ENCODE results near the gene LIPC.

The LIPC gene

DNA sequence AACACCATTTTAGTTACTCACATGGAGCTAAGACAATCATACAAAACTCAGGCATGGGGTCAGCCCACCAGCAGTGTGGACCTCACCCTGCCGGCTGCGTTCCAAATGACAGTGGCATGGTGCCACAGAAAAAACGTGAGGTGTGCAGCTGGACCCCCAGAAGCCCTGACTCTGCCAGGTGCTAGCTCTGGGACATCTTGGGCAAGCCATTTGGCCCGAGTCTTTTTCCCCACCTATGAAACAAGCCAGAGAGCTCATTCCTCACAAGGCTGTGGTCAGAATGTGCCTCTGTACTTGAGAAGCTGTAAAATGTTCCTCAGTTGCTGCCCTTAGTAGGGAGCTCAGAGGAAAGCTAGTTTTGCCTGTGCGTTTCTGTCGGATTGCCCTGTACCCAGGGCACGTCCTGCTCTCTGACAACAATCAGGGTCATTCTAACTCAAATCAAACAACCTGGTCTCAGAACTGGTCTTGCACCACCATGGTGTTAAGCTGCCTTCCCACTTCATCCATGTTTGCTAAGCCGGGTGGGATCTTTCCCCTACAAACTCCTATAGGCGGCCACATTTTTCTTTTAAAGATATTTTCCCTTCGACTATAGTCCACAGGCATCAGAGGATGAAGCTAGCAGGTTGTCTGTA lies 44.9 kb downstream of the LIPC start:
- no peak for DNase-seq

DNA sequence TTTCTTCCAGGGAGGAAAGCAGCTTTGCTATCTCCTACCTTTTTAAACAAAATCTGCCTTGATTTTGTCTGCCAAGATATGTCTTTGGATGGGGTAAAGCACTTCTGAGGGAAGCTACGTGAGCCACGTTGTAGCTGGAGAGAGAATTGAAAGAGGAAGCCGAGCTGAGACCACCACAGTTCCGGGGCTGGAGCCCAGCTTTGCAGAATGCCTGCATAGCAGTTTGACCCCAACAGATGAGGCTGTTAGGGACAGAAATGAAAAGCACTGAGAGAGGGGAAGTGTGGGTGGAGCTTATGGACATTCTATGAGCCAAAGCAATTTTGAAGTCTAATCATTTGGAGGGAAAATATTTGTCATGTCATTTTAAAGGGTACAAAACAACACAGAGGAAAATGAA lies 45.4 kb downstream of the LIPC start:
- DNase-seq: peak; percentile 79

DNA sequence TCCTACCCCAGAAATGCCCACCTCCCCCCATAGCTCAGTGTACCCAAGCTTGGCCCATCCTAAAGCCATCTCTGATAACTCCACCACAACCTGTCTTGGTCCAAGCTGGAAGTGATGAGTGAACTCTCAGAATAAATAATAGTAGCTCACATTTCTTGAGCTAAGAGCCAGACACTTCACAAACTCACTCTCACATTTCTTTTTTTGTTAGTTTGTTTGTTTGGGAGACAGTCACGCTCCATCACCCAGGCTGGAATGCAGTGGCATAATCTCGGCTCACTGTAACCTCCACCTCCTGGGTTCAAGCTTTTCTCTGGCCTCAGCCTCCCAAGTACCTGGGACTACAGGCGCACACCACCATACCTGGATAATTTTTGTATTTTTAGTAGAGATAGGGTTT lies 46.2 kb downstream of the LIPC start:
- DNase-seq: no peak

DNA sequence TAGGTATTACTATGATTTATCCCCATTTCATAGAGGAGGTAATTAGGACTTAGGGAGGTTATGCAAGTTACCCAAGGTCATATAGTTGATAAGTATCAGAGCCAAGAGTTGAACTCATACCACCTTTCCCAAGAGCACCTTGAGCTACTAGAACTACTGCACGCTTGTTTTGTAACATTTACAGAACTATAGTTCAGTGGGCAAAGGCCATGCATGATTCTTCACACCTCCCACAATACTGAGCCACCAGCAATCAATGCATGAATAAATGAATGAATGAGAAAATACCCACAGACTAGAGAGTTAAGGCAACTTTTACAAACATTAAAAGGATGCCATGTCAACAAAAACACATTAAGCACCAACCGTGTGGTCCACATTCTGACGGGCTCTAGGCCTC lies 46.8 kb downstream of the LIPC start:
- no peak for DNase-seq

DNA sequence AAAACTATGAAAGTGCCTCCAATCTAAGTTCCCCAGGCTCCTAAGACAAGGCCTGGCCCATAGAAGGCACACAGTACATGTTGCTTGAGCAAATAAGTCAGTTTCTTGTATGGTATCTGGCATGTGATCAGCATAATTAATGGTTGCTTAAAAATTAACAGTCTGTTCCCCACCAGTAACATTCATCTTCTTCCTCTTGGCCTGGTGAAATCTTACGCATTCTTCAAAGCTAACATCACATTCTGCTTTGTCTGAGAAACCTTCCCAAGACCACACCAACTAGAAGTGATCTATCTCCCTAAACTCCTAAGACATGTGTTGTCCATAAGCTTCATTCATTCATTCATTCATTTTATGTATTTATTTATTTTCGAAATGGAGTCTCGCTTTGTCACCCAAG lies 48.1 kb downstream of the LIPC start:
- no peak for DNase-seq

DNA sequence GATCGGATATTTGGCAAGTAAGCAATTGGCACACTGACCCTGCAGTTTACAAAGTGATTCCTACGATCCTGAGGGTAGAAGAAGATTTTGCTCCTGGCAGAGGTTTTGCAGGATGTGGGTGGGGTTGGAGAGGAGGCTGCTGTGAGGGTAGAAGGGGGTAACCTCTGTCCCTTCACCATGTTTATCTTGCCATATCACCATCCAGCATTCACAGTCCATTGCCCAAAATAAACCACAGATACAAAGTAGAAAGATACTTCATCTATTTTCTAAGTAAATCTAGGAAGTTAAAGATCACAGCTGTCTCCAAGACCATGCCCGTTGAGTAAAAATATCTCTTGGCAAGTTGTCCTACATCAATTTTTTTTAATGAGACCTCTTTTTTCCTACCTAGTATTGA lies 51.6 kb downstream of the LIPC start:
- no peak for DNase-seq

DNA sequence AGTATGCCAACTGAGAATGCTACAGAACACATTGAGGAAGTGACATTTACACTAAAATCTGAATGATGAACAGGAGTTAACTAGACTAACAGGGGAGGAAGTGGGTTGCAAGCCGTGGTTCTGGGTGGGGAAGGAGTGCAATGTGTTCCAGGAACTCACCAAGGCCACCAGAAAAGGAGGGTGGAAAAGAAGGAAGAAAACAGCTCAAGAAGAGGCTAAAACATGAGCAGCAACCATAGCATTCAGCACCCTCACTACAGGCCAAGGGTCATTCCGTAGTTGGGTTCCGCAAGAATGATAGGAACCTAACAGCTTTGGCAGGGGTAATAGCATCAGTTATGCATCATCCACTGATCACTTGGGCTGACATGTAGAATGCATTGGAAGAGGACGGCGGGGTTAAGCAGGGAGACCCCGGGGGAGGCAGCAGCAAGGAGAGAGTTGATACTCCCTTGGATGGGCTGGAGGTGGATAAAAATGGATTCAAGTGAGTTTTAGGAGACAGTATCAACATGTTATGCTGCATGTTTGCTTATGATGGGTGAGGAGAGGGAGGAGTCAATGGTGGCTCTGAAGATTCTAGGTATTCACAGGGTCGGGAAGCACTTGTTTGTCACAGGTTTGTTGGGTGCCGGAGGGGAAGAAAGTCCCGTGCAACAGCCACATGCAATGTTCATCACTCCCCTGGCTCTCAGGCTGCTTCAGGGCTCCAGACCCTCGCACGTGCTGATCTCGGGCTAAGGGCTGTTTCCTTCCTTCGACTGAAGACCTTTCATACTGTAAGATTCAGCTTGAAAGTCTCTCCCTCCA lies 53.2 kb downstream of the LIPC start:
- DNase-seq: peak; percentile 97

DNA sequence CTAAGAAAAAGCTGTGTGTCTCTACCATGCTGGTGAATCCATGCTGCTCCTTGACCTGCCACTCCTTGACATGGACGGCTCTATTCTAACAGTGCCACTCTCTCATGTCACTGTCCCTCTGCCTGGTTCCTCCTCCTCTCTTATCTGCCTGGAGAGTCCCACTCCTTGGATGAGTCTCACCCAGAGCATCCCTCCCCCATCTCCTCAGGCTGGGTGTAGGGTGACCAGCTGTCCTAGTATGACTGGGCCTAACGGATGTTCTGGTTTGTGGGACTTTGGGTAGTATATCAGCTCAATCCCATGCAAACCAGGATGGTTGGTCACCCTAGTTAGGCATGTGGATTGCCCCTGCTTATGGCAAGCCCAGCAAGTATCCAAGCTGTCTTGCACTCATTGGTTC lies 54.3 kb downstream of the LIPC start:
- peak; percentile 14 for DNase-seq

DNA sequence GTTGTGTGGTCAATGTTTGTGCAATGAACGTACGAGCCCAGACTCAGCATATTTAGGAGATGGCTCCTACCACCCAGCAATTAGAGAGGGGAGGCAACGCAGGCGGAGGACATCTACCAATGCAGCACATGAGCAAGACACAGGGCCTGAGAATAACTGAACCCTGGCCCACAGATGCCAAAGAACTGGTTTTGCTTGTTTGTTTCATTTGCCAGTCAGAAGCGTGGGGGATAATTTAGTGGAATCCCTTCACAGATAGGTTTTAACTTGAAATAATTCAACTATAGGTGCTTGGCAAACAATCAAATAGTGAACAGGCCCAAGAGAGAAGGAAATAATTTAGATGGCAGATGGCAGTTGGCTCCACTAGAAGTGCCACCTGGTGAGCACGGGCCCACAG lies 54.8 kb downstream of the LIPC start:
- DNase-seq: no peak

DNA sequence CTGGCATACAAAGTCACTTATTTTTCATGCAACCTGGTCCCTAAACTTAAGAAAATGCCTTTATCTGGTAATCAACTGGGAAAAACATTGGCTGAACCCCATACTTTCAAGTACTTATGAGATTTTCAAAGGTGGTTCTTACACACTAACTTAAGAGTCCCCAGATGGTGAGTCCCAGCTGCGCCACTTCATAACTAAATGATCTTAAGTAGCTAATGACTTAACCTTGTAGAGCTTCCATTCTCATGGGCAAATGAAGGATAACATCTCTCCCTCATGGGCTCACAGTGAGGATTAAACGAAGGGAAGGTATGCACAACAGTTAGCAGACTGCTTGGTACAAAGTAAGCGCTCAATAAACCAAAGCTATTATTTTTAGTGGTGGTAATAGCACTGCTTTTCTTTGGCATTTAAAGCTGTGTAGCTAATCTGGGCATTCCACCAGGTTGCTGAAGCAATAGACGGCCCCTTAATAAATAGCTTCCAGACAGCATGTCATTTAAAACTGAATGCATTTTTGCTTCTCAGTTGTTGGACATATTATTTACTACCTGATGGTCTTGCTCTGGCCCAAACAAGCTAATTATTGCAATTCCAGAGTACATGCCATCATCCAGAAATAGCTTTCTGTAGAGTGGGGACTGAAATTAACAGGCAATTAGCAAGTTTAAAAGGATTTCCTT lies 55.4 kb downstream of the LIPC start:
- DNase-seq: no peak

DNA sequence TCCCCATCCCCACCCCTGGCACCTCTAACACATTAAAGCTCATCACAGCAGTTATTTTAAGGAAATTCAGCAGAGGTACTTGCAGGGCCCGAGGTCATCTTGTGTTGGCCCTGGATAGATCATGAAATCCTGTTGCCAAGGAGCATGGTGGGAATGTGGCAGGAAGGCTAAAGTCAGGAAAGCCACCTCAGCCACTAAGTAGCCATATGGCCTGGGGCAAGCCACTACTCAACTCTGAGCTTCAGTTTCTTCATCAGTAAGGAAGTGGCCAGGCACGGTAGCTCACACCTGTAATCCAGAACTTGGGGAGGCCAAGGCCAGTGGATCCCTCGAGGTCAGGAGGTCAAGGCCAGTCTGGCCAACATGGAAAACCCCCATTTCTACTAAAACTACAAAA lies 55.9 kb downstream of the LIPC start:
- no peak for DNase-seq

DNA sequence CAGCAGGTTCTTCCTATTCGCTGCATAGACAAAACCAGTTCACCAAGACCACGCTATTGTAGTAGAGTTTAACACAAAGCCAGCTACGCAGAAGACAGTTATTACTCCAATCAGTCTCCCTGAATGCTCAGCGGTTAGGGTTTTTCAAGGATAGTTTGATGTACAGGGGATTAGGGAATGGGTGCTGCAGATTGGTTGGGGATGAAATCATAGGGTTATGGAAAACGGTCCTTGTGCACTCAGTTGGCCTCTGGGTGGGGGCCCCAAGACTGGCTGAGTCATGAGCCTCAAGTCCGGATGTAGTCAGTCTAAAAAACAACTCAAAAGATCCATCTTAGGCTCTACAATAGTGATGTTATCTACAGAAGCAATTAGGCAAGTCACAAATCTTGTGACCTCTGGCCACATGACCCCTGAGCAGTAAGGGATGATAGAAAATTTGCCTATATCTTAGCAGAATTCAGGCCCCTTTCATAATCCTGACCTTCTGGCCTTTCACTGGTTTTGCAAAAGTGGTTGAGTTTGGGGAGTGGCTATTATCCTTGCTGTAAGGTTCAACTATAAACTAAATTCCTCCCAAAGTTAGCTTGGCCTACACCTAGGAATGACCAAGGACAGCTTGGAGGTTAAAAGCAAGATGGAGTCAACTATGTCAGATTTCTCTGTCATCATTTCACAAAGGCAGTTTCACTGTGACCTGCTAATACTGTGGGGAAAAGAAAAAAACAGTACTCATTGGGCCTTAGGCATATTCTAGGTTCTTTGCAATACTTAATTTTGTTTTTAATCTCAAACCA lies 57.7 kb downstream of the LIPC start:
- no peak for DNase-seq

DNA sequence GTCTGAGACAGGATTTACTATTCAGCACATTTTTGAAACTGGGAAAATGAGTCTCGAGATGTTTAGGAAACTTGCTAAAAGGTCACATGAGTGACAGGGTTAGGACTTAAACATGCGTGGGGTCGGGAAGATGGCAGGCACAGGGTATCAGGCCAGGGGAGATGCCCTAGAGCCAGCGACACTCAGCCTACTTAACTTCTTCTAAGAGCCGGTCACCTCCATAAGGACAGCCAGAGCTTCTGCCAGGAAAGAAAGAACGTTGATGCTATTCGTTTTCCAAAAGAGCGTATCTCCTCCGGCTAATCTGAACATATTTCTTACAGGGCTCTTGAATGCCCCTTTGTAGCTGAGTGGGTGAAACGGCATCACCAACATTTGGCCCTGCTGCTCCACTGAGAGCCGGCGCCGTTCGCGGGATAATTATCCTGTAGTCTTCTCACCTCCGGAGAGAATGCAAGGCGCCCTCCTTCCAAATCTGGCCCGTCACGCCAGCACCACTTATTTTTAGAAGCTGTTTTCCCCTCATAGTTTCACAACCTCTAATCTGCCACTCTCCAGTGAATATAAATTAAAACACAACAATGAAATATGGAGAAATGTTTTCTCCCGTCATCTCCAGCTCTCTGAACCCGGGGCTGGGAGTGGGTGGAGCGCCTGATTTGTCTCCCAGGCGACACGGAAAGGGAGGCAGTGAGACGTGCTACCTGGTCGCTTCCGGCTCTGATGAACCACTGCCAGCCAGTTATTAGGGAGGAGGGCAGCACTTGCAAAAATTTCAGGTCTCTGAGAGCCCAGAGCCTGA lies 58.5 kb downstream of the LIPC start:
- peak; percentile 35 for DNase-seq

DNA sequence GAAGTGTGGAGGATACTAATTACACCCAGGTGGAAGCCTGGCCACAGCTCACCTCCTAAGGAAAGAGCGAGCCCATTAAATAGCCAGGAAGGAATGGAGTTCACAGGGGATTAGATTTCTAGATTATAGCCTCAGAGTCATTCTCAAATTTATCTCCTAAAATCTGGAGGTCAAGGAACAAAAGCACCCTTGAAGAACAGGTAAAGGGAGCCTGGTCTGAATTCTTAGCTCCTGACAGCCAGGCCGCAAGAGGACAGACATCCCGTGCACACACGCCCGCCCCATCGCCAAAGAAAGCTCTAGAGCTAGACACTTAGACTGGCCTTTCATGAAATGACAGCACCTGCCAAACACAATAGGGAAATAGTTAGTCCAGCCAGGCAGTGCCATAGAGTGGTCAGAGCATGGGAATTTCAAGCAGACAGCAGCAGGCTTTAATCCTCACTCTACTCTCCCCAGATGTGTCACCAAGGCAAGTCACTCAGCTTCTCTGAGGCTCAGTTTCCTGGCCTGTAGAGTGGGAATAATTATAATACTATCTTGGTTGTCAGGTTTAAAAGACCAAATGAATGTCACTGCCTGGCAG lies 59.2 kb downstream of the LIPC start:
- no peak for DNase-seq

DNA sequence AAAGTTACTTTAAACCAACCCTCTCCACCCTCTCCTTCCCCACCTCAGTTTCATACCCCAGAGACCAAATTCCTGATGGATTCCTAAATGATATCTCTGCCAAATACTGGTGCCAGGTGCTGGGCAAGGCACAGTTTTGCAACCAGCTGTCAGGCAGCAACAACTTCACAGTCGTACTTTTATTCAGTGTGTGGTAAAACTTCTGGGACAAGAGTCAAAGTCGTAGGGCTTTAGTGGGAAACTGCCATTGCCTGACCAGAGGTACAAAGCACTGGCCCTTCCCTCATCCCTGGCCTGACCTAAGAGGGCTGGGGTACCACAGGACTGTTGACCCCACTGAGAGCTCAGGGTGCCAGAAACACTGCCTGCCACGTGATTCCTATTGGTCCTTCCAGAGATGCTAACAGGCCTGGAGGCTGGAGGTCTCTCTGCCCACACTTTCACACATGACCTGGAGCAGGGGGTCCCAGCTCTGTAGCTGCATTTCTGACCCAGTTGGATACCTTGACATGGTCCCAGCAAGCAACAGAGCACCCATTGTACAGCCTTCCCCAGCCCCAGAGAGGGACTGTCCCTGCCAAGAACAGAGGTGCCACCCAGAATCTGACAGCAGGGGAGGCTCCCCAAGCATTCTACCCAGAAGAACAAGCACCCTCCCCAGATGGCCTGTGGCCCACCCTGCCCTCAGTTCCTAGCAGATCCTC lies 59.9 kb downstream of the LIPC start:
- DNase-seq: no peak

DNA sequence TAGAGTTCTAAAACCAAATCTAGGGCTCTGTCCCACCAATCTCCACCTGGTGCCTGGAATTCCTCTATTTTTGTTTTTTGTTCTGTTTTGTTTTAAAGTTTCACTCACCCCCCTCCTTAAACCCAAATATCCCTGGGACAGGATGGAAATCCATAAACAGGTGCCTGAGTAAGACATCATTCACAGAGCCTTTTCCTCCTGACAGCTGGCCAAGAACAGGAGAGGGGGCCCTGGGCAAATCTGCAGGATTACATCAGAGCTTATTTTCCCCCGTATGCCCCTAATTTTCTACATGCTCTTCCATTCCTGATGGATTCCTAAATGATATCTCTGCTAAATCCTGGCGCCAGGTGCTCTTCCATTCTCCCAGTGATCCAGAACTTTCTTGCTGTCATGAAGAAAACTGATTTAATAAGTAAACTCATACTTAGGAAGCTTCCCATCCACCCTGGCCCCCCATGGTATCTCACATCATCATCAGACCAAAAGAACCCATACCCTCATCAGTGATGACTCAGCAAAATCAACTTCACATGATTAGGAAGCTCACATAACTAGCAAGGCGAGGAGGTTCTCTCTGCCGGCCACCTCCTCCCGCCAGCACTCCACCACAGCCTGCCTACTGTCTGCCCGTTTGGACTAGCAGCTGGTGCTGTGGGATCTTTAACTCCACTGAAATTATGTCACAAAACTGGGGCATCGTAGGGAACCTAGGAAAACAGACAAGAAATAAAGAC lies 61.0 kb downstream of the LIPC start:
- DNase-seq: no peak

DNA sequence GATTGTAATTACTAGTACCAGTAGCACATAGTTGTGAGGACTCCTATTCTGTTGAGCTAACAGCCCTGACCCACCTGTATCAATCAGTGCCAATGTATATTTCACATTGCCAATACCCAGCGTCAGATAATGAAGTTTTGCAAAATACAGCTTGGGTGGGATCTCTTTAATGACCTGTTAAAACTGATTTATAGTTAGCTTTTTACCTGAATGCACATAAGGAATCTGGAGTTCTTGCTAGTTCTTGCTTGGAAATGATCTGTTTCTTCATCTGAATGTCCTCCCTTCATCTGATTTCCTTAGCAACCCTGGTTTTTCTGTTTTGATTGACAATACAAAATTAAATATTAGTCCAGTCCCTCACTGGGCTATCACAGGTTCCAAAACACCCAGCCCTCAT lies 62.8 kb downstream of the LIPC start:
- no peak for DNase-seq

DNA sequence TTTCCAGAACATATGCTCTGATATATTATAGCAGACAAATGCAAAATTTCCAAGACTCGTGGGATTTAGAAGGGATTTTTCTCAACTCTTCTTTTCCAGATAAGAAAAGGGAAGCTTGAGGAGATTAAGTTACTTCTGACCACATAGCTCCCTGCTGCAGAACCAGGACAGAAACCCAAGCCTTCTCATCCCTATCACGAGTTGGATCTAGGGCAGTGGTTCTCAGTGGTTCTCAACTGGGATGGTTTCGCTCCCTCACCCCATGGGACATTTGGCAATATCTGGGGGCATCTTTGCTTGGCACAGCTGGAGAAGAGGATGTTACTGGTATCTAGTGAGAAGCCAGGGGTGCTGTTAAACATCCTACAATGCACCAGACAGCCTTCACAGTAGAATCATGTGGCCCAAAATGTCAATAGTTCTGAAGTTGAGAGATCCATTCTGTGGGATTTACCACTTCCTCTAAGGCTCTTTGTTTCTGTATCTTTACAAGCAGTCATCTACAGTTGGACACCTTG lies 64.2 kb downstream of the LIPC start:
- DNase-seq: peak; percentile 29

DNA sequence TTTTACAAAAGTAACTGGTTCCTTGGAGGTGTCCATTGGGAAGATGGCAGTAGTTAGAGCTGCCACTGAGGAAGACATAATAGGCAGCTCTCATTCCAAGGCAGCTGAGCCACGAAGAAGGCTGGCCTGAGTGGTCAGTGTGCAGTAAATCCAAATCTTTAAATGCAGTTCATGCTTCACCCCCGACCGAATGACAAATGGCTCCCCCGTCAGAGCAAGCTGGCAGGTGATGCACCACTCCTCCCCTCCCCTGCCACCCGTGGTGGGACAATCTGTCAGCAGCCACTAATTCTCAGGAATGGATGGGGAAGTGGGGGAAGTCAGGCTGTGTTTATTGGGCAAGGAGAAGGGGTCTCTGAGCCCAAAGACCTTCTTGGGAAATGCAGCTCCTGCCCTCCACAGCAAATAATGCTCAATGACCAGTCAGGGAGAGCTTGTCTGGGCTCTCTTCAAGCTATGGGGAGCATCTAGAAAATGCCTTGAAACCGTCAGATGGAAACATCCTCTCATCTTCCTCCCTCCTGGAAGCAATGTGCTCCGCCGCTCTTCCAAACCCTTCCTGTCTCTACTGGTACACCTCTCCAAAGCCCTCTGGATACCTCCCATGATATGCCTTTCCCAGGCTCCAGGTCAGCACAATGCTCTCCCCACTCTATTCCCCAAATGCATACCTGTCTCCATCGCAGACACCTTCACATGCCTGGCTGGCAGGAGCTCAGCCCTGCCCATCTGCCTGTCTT lies 65.4 kb downstream of the LIPC start:
- DNase-seq: no peak

All from MV-4-11 (cell line).